ENCODE data around the gene HIGD1C.
A peak's percentile ranks its signal among the peaks of the same experiment; 100 is the strongest.
"Not testable (repeated sequence)": the region's sequence is repeated elsewhere in the genome, so short reads cannot be mapped to it uniquely, and the experiment has no call there.

Gene HIGD1C

DNA sequence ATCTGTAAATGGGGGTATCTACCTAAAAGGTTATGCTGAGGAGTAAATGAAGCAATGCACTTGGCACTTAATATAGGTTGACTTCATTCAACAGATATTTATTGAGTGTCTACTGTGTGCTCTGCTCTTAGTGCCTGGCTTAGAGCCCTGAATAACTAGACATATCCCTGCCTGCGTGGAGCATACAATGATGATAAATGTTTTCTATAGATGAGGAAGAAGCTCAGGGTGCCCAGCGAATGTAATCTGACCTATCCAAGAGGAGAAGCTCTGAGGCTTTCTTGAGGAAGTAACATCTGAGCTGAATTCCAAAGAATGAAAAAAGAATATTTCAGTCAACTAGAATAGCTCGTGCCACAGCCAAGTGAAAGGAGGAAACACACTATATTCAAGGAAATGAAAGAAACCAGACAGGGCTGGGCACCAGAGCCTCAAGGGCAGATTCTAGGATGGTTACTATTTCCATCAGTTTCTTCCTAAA, 17.9 kb upstream of the HIGD1C start:
- DNase-seq (ENCODE audit: low read depth) = no peak

DNA sequence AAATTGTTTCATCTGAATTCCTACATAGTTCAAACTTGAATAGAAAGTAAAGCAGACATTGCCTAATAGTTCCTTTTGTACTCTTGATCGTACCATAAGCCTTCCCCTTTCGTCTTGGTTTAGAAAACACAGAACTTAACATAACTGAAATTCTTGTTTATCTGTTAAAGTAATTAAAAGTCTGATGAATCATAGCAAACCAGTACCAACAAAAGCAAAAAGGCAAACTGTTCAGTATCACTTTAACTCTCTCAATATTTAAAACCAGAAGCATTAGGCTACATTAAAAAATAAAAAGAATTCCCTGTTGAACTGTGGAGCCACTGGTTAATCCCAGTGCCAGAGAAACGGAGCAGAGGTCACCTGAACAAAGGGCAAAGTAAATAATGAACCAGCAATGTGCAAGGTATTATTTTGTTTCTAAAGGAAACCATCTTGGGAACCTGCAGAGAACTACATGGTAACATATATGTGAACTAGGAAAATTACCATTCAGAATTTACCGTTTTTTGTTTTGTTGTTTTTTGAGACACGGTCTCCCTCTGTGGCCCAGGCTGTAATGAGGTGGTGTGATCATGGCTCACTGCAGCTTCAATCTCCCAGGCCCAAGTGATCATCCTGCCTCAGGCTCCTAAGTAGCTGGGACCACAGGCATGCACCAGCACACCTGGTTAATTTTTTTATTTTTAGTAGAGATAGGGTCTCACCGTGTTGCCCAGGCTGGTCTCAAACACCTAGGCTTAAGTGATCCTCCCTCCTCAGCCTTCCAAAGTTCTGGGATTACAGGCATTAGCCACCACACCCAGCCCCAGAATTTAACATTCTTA, 17.1 kb upstream of the HIGD1C start:
- DNase-seq (ENCODE audit: low read depth) = no peak

GRCh38 chr12:50936821-50937530, 15.4 kb upstream of the HIGD1C start:
- no peak for DNase-seq (ENCODE audit: low read depth)

DNA sequence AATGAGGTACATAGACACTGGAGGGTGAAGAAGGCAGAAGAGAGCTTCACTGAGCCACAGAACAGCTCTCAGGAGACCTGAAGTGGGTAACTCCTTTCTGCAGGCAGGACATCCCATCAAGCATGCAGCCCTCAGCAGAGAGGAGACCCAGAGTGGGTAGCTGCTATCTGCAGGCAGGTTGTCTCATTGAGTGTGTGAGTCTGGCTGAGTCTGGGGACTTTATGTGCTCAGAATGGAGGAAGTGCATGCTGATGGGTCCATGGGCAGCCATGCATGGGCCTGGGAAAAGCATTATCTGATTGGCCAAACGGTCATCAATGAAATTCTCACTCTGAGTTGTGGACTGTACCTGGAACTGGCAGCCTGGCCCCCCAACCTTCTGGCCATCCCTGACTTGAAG, 14.7 kb upstream of the HIGD1C start:
- DNase-seq (ENCODE audit: low read depth) = no peak

DNA sequence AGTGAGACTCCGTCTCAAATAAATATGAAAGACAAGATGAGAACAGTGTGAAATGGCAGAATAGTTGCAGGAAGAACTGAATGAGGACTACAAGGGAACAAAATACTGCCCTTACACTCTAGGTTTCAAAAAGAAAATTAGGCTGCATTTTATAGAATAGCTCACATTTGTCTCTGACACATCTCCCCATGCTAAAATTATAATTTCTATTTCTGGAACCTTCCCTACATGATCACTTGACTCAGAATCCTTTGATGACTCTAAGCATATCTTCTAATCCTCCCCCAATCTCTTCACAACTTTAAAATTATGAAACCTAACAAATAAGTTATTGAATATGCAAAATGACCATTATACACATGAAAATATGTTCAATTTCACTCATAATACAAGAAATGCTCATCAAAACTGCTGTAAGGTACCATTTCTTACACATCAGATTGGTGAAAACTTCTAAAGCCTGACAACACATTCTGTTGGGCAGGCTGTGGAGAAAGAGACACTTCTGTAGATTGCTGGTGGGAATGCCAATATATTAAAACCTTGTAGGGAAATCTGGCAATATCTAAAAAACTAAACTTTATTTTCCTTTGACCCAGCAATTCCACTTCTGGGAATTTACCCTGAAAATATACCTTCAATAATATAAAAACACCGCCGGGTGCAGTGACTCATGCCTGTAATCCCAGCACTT, 4.3 kb upstream of the HIGD1C start:
- no peak for DNase-seq (ENCODE audit: low read depth)

GRCh38 chr12:50948798-50949197, 3.5 kb upstream of the HIGD1C start:
- no peak for DNase-seq (ENCODE audit: low read depth)

DNA sequence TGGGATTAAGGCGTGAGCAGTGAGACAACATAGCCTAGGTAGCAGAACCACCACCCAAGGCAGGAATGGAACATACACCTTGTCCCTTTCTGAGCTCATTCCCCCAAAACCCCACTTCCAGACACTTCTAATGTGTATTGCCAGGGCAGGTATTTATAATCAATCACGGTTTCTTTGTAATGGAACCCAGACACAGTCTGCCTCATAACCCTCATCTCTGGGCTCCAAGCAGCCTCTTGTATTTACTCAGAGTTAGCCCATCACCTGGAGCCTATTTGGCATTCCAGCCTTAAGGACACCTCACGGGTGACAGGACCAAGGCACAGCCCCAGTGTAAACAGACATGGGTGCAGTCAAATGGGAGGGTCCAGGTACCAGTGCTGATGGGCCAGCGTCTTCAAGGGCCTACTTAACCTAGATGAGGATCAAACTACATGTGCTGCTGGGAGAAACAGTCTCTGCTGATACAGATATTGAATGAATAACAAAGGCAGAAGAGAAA, 2.5 kb upstream of the HIGD1C start:
- no peak for DNase-seq (ENCODE audit: low read depth)

- no peak for DNase-seq (ENCODE audit: low read depth)
Observed at GRCh38 chr12:50951112-50951511, 1.2 kb upstream of the HIGD1C start.

DNA sequence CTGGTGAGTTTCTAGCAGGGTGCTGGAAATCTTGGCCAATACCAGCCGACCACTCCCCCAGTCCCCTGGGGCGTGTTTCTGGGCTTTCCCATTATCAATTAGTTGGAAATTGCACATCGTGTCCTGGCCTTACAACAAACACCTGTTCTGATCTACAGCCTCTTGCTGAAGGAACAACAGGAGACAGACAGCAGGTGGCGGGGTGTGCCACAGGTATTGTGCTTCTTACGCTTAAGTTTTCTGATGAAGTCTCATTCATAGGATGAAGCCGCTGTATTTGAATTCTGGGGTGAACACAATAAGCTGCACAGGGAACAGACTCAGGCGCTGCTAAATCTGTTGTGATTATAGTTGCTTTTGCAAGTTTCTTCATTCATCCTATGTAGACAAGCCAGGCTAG, 703 bp downstream of the HIGD1C start:
- DNase-seq (ENCODE audit: low read depth) = no peak

GRCh38 chr12:50954789-50955188, 2.4 kb downstream of the HIGD1C start:
- not testable (repeated sequence) for DNase-seq (ENCODE audit: low read depth)

- DNase-seq (ENCODE audit: low read depth) = no peak
Observed at GRCh38 chr12:50955288-50955687, 2.9 kb downstream of the HIGD1C start.

DNA sequence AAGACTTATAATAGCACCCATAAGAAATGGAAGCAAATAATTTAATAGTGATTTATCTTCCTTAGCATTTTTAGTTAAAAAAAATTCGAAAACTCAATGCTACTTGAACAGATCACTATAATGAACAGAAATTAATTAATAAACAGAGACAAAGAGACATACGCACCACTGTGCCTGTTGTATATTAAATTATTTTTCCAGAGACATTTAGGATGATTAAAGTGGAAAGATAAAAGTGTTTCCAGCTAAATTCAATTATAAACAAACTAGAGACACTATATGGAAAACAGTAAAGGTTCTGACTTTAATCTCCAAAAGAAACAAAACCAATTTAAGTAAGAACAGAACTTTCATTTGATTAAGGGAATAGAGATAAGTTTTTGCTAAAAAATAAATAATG, 3.4 kb downstream of the HIGD1C start:
- no peak for DNase-seq (ENCODE audit: low read depth)

DNA sequence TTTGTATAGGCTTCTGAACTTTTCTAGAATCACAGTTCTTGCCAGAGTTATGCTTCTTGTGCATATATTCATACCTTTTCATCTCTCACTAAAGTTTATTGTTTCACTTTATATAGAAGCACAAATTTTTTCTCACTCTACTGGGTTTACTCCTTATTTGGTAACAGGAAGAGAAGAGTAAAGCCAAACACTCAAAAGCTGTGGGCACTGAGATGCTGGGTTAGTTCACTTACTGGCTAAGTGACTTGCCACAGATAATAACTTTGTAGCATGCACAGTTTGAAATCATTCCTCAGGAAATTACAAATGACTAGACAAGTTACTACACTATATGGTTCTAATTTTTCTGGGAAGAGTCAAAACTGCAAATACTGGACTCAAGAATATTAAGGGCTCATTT, 7.8 kb downstream of the HIGD1C start:
- no peak for DNase-seq (ENCODE audit: low read depth)

DNA sequence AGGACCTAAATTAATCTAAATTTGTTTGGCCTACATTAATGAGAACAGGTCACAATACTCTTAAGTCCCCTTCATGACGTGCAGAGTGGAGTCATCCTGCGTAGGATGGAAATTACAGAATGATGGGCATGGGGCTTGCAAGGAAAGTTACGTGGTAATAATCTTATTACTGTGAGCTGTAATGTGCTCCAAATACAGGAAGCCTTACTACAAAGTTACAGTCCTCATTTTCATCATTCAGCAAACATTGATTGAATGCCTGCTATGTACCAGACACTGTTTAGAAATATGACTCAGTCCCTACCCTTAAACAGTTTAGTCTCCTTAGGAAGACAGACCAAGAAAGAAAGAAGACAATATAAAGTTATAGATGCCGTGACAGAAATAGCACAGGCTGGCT, 9.4 kb downstream of the HIGD1C start:
- DNase-seq (ENCODE audit: low read depth) = no peak

DNA sequence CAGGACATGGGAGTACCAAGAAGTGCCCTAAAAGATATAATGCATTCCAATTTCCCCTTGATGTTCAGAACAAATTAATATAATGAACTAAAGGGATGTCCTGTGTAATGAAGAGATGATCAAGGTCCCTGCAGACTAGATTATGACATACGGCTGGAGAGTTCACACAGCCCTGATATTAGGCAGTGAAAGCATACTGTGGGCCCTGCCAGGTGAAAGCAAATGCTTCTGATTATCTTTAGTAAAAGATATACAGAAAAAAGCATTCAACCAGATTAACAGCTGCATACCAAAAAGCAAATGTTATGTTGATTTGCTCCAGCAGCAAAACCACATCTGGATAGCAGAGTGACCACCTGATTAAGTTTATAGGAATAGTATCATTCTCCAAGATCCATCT, 12.1 kb downstream of the HIGD1C start:
- no peak for DNase-seq (ENCODE audit: low read depth)

GRCh38 chr12:50971946-50972345, 19.6 kb downstream of the HIGD1C start:
- no peak for DNase-seq (ENCODE audit: low read depth)

GRCh38 chr12:50979369-50980052, 27.2 kb downstream of the HIGD1C start:
- DNase-seq (ENCODE audit: low read depth) = peak; percentile 17

- DNase-seq (ENCODE audit: low read depth) = no peak
Observed at GRCh38 chr12:50980545-50980944, 28.2 kb downstream of the HIGD1C start.

DNA sequence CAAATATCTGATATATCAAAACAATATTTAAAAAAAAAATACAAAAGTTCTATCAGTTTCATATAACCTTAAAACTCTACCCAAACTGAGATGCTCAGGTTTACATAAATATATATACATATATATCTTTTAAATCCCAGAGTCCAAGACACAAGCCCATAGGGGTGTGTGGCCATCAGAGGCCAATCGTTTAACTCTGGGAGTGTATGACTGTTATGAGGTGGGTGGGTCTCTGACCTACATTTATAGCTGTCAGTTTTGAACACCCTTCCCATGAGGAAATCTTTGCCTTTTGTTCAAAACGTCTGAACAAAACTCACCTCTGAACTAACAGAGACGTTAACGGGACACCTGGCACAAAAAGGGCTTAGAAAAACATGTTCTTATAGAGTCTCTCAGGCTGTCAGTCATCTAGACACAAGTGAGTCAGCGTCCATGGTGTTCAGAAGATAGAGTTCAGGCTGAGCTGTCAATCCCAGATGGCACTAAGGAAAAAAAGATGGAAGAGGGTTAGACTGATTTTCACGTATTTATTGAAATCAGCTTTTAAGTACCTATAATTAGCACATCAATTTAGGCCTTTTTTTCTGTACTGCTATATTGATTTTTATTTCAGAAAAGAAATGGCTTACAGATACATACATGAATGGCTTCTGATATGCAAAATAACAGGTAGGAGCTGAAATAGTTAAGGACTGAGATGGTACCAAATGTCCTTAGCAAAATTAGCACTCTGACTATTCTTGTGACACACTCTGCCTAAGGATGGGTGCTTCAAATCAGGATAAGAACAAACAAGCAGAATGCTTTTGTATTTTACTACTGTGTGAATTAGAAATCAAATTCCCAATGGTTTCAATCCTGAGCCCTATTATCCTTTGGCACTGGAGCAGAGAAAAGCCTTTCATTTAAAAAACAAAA, 29.2 kb downstream of the HIGD1C start:
- DNase-seq (ENCODE audit: low read depth) = no peak

DNA sequence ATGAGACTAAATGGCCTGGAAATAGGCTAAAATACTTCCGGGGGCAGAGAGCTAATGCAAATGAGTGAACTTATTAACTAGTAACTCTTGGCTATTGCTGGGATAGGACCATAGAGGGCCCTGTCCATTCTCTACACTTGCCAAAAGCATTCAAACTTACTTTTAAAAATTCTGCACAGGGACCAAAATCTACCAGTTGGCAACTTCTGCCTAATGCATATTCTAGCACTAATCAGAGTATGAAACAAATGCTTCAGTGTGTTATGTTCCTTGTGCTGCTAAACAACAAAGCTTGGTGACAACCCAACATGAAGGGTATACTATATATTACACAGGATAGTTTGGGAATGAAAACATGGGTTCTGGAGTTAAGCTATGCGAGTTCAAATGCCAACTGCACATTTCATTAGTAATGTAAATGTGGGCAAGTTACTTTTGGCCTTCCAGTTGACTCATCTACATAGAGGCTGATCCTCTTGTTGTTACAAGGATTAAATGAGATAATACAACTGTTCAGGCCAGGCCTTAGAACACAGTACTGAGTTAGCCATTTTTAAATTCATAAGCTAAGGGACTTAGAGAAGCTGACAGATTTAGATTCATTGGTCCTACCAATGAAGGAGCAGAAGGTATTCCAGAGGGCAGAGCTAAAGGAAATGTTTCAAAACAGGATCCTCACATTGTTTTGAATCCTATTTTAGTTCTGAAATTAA, 32.4 kb downstream of the HIGD1C start:
- no peak for DNase-seq (ENCODE audit: low read depth)
